K562 (cell line): ENCODE data around the gene KRT31.

ENCODE experiments used
- BCL6 ChIP-seq: fragments of 250-450 bp; sonication (Bioruptor Pico); IDR thresholded peaks from 2 replicates; pipeline ENCODE4 v1.4.0; 2020
- CTCF ChIP-seq, 3 experiments: IDR thresholded peaks in 2 of 3; conservative IDR thresholded peaks in 1 of 3; 2 replicates each; pipeline ENCODE4 v1.5.1; 2011 to 2012; ENCODE audit warnings: low read length in 3 of 3, mild to moderate bottlenecking in 3 of 3, control low read depth in 2 of 3, improper control_type of control experiment in 1 of 3, inconsistent platforms in 1 of 3, low read depth in 1 of 3, mixed read lengths in 1 of 3, moderate library complexity in 1 of 3; ENCODE audit not compliant: insufficient read depth in 2 of 3
- ELF4 ChIP-seq: fragments of 450-650 bp; formaldehyde crosslinking; IDR thresholded peaks from 2 replicates; pipeline ENCODE4 v1.4.0; 2022; ENCODE audit warnings: missing genetic modification characterization
- GTF2F1 ChIP-seq: IDR thresholded peaks from 2 replicates; pipeline ENCODE4 v1.6.1; 2011; ENCODE audit warnings: low read depth, low read length, improper control_type of control experiment
- HDAC6 ChIP-seq: IDR thresholded peaks from 2 replicates; pipeline ENCODE4 v1.6.1; 2012; ENCODE audit warnings: low read depth, mild to moderate bottlenecking, control low read depth, inconsistent platforms, low read length, moderate library complexity
- L3MBTL2 ChIP-seq: fragments of 450-650 bp; IDR thresholded peaks from 2 replicates; pipeline ENCODE4 v1.6.1; 2016; ENCODE audit warnings: mild to moderate bottlenecking, moderate library complexity
- NR2F6 ChIP-seq: fragments of 450-650 bp; formaldehyde crosslinking; IDR thresholded peaks from 2 replicates; pipeline ENCODE4 v1.4.0; 2020; ENCODE audit warnings: mild to moderate bottlenecking
- TEAD4 ChIP-seq, 2 experiments: sonication (generic) in 1 of 2; formaldehyde crosslinking in 1 of 2; IDR thresholded peaks; 2 replicates each; pipeline versions ENCODE4 v1.6.1 to v1.8.0; 2012 to 2022; ENCODE audit warnings: borderline replicate concordance in 1 of 2, inconsistent platforms in 1 of 2, low read length in 1 of 2, mild to moderate bottlenecking in 1 of 2, missing genetic modification reagents in 1 of 2
- TSHZ1 ChIP-seq: fragments of 250-450 bp; sonication (Bioruptor Pico); IDR thresholded peaks from 2 replicates; pipeline ENCODE4 v1.4.0; 2020; ENCODE audit warnings: mild to moderate bottlenecking, moderate library complexity
- ZC3H4 ChIP-seq: sonication (generic); formaldehyde crosslinking; IDR thresholded peaks from 2 replicates; pipeline ENCODE4 v1.9.0; 2021; ENCODE audit warnings: missing genetic modification reagents, borderline replicate concordance
- ZC3H8 ChIP-seq: fragments of 450-650 bp; IDR thresholded peaks from 2 replicates; pipeline ENCODE4 v1.6.1; 2017
- ZNF282 ChIP-seq: sonication (generic); formaldehyde crosslinking; IDR thresholded peaks from 2 replicates; pipeline ENCODE4 v1.8.1; 2023; ENCODE audit warnings: missing genetic modification reagents

- TF ChIP-seq GTF2F1, result no peak
- TF ChIP-seq TSHZ1 (CRISPR knock-in tag), result no peak
- TF ChIP-seq TEAD4 (IDR thresholded peaks at IDR 0.05; ENCODE audit: low read length), result no peak
- TF ChIP-seq TEAD4 (CRISPR knock-in tag; IDR thresholded peaks at IDR 0.05; ENCODE audit: borderline replicate concordance), result no peak
- no peak for TF ChIP-seq ZC3H8
- no peak for TF ChIP-seq ZNF282 (CRISPR knock-in tag)
- no peak for TF ChIP-seq NR2F6 (CRISPR knock-in tag)
- TF ChIP-seq L3MBTL2, result no peak
- no peak for TF ChIP-seq ELF4 (CRISPR knock-in tag)
- no peak for TF ChIP-seq HDAC6
- no peak for TF ChIP-seq CTCF (IDR thresholded peaks at IDR 0.05 in 2 of 3, conservative IDR thresholded peaks at IDR 0.05 in 1 of 3; ENCODE audit: insufficient read depth in 2 of 3, low read depth in 1 of 3, low read length in 3 of 3)
- TF ChIP-seq BCL6 (CRISPR knock-in tag), result no peak
- no peak for TF ChIP-seq ZC3H4
Observed at GRCh38 chr17:41345992-41346391, 51.4 kb downstream of the KRT31 start.
